Caco-2 (cell line): ENCODE measurements around the gene MTA1. TPM values are rescaled to one million over a fixed set of nuclear protein-coding genes. Genes with fewer than 3 reads are reported as not detected.

ENCODE experiments used
- BruUV-seq: library from RNA; stranded (reverse); fragments of 400-500 nt; replicated peaks from 2 replicates; lab custom pipeline; 2021; lab: Mats Ljungman, UMichigan
- CTCF ChIA-PET: fragments of 300-600 bp; sonication (Branson Sonifier 250); formaldehyde crosslinking; loops from one replicate; lab custom pipeline; 2022; ENCODE audit warnings: antibody characterized with exemption; lab: Charles Lee
- POLR2A ChIA-PET: fragments of 300-600 bp; sonication (Branson Sonifier 250); formaldehyde crosslinking; loops from one replicate; lab custom pipeline; 2022; ENCODE audit warnings: antibody characterized with exemption; lab: Charles Lee
- DNase-seq, 2 experiments: peaks; one replicate each; pipeline versions ENCODE4 v3.0.0 to v3.0.0-alpha.2; 2020 to 2022
- H3K27me3 ChIP-seq: replicated peaks from 2 replicates; pipeline ENCODE4 v1.6.0; 2011; ENCODE audit warnings: low read length; ENCODE audit not compliant: control insufficient read depth, insufficient read depth
- H3K36me3 ChIP-seq: 2 replicates; pipeline ENCODE4 v1.5.1; 2011; ENCODE audit warnings: low read length; ENCODE audit not compliant: control insufficient read depth, insufficient read depth
- H3K4me1 ChIP-seq: fragments of 250-450 bp; sonication (Bioruptor Pico); 2 replicates; pipeline ENCODE4 v1.5.1; 2020; ENCODE audit warnings: mild to moderate bottlenecking
- H3K4me3 ChIP-seq: 2 replicates; pipeline ENCODE4 v1.5.1; 2011; ENCODE audit warnings: low read depth, mild to moderate bottlenecking, control low read depth, low read length
- H3K9me3 ChIP-seq: fragments of 250-450 bp; sonication (Bioruptor Pico); 2 replicates; pipeline ENCODE4 v1.5.1; 2020; ENCODE audit warnings: mild to moderate bottlenecking, moderate library complexity
- H3K27ac Mint-ChIP-seq: one replicate; pipeline ENCODE4 v1.8.0; 2022; ENCODE audit warnings: mixed read lengths; ENCODE audit not compliant: unreplicated experiment
- H3K27me3 Mint-ChIP-seq: one replicate; pipeline ENCODE4 v1.8.0; 2022; ENCODE audit warnings: mixed read lengths; ENCODE audit not compliant: insufficient read depth, unreplicated experiment
- H3K36me3 Mint-ChIP-seq: one replicate; pipeline ENCODE4 v1.8.0; 2022; ENCODE audit warnings: mild to moderate bottlenecking, mixed read lengths; ENCODE audit not compliant: insufficient read depth, unreplicated experiment
- H3K4me1 Mint-ChIP-seq: one replicate; pipeline ENCODE4 v1.8.0; 2022; ENCODE audit warnings: low read depth, mixed read lengths; ENCODE audit not compliant: unreplicated experiment
- H3K4me3 Mint-ChIP-seq: one replicate; pipeline ENCODE4 v1.8.0; 2022; ENCODE audit warnings: mild to moderate bottlenecking, moderate library complexity, mixed read lengths; ENCODE audit not compliant: unreplicated experiment
- H3K9me3 Mint-ChIP-seq: one replicate; pipeline ENCODE4 v1.8.0; 2022; ENCODE audit warnings: mixed read lengths; ENCODE audit not compliant: unreplicated experiment
- CTCF ChIP-seq, 2 experiments: fragments of 200-600 bp in 1 of 2; IDR thresholded peaks; 1 replicate in 1 of 2; 2 replicates in 1 of 2; pipeline versions ENCODE4 v1.5.1 to v1.8.0; 2011 to 2022; ENCODE audit warnings: antibody characterized with exemption in 1 of 2, control low read depth in 1 of 2, inconsistent platforms in 1 of 2, low read depth in 1 of 2, low read length in 1 of 2, mild to moderate bottlenecking in 1 of 2, moderate library complexity in 1 of 2; ENCODE audit not compliant: insufficient read depth in 1 of 2, severe bottlenecking in 1 of 2, unreplicated experiment in 1 of 2
- intact Hi-C: fragments of 100-400 bp; cut with micrococcal nuclease; formaldehyde crosslinking; loops from one replicate; pipeline ENCODE4 v1.10.0; 2022; ENCODE audit not compliant: unreplicated experiment
- total RNA-seq: library from RNA; stranded (reverse); gene quantifications from 2 replicates; pipeline ENCODE4 v1.2.3, GENCODE V29; 2022

The MTA1 gene
- total RNA-seq, 1 experiment from 2014 or later, result 167 TPM

DNA sequence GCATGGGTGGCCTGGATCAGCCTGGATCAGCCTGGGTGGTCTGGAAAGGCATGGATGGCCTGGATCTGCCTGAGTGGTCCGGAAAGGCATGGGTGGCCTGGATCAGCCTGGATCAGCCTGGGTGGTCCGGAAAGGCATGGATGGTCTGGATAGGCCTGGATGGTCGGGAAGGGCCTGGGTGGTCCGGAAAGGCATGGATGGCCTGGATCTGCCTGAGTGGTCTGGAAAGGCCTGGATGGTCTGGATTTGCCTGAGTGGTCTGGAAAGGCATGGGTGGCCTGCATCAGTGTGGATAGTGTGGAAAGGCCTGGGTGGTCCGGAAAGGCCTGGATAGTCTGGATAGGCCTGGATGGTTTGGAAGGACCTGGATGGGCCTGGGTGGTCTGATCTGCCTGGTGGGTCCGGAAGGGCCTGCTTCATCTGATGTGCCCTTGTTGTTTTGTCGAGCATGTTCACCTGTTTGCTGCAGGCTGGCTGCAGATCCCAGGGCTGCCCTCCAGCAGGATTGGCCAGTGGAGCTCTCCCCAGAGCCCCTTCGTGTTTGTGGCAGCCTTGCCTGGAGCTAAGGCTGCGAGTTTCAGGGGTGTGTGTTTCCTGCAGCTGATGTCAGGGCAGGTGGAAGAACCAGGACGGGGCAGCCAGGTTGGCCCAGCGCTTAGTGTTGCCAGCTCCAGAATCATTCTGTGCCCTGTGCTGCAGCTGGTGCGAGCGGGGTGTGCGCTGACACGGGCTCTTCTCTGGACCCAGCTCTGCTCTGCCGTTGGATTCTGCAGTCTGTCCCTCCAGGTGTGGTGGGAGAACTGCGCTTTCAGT lies 40.5 kb upstream of the MTA1 start:
- BruUV-seq, result no TSS peak
- Mint-ChIP-seq H3K36me3 (peaks cover 22% of the 10 kb centered on the region), H3K27ac (no peak overlapping the region), H3K4me3 (no peak overlapping the region), H3K4me1 (no peaks in the 10 kb centered on the region), H3K9me3 (no peaks in the 10 kb centered on the region), H3K27me3 (no peaks in the 10 kb centered on the region)
- no peaks in the 10 kb centered on the region for H3K9me3 ChIP-seq
- H3K36me3 ChIP-seq, result no peaks in the 10 kb centered on the region
- POLR2A ChIA-PET, result no interaction called here
- intact Hi-C loops, result no loop called here
- no peak for DNase-seq
- CTCF ChIA-PET, result no interaction called here
- no peak for TF ChIP-seq CTCF (IDR thresholded peaks at IDR 0.05; ENCODE audit: insufficient read depth in 1 of 2, low read depth in 1 of 2, low read length in 1 of 2, severe bottlenecking in 1 of 2, unreplicated experiment in 1 of 2)
- H3K4me1 ChIP-seq, result no peaks in the 10 kb centered on the region
- no peaks in the 10 kb centered on the region for H3K27me3 ChIP-seq
- H3K4me3 ChIP-seq, result no peak overlapping the region

- H3K4me3 Mint-ChIP-seq, result no peak overlapping the region
These were observed 39.7 kb upstream of the MTA1 start for GRCh38 chr14:105379946-105380345.

GRCh38 chr14:105380756-105381155 lies 38.9 kb upstream of the MTA1 start:
- ChIA-PET POLR2A (no interaction called here), CTCF (no interaction called here)
- no peaks in the 10 kb centered on the region for H3K4me1 Mint-ChIP-seq
- no peak overlapping the region for H3K27ac Mint-ChIP-seq
- H3K4me3 Mint-ChIP-seq, result no peak overlapping the region
- intact Hi-C loops, result no loop called here
- TF ChIP-seq CTCF (IDR thresholded peaks at IDR 0.05; ENCODE audit: insufficient read depth in 1 of 2, low read depth in 1 of 2, low read length in 1 of 2, severe bottlenecking in 1 of 2, unreplicated experiment in 1 of 2), result no peak
- no peaks in the 10 kb centered on the region for H3K9me3 ChIP-seq
- H3K36me3 ChIP-seq, result no peaks in the 10 kb centered on the region
- H3K36me3 Mint-ChIP-seq, result peaks cover 10% of the 10 kb centered on the region
- no peaks in the 10 kb centered on the region for H3K4me1 ChIP-seq
- H3K27me3 Mint-ChIP-seq, result no peaks in the 10 kb centered on the region
- H3K27me3 ChIP-seq, result no peaks in the 10 kb centered on the region
- DNase-seq, result no peak
- no peak overlapping the region for H3K4me3 ChIP-seq
- no TSS peak for BruUV-seq
- H3K9me3 Mint-ChIP-seq, result no peaks in the 10 kb centered on the region

More at GRCh38 chr14:105379946-105380345, 39.7 kb upstream of the MTA1 start:
- H3K27me3 ChIP-seq, result no peaks in the 10 kb centered on the region
- no peak for TF ChIP-seq CTCF (IDR thresholded peaks at IDR 0.05; ENCODE audit: insufficient read depth in 1 of 2, low read depth in 1 of 2, low read length in 1 of 2, severe bottlenecking in 1 of 2, unreplicated experiment in 1 of 2)
- no peaks in the 10 kb centered on the region for H3K9me3 ChIP-seq
- no peaks in the 10 kb centered on the region for H3K4me1 Mint-ChIP-seq
- DNase-seq, result no peak
- BruUV-seq, result no TSS peak
- no peak overlapping the region for H3K27ac Mint-ChIP-seq
- intact Hi-C loops, result no loop called here
- no peaks in the 10 kb centered on the region for H3K9me3 Mint-ChIP-seq
- ChIA-PET POLR2A (no interaction called here), CTCF (no interaction called here)
- no peaks in the 10 kb centered on the region for H3K4me1 ChIP-seq
- H3K36me3 ChIP-seq, result no peaks in the 10 kb centered on the region
- no peaks in the 10 kb centered on the region for H3K27me3 Mint-ChIP-seq
- no peak overlapping the region for H3K4me3 ChIP-seq
- peaks cover 14% of the 10 kb centered on the region for H3K36me3 Mint-ChIP-seq
